ENCODE data around the gene SENP1. TPM values are rescaled to one million over a fixed set of nuclear protein-coding genes. Genes with fewer than 3 reads are reported as not detected.
"Not testable (repeated sequence)": the region's sequence is repeated elsewhere in the genome, so short reads cannot be mapped to it uniquely, and the experiment has no call there.

Gene SENP1
- total RNA-seq (2014; rRNA removed; shearing (Covaris generic)) = 18.8 and 19.2 TPM in 2 replicates
- 10.1 and 13.8 TPM in 2 replicates for polyA plus RNA-seq (2015; cell fraction: cytosol; rRNA removed)
- polyA plus RNA-seq (2015; cell fraction: nucleus; rRNA removed) = 18.2 and 26.9 TPM in 2 replicates

- DNase-seq (ENCODE audit: low read depth, low spot score) = peak; percentile 85
- in situ Hi-C loops (cut with HindIII; ENCODE audit: low pct_unique_long_range_greater_than_20kb, low sequenced_read_pairs) = no loop called here
Observed at GRCh38 chr12:48105867-48106680, at the start of gene SENP1. Gene SENP1 (minus strand): TSS chr12:48106079. CDS start chr12:48101472, 4,607 bp downstream.

GRCh38 chr12:48151103-48151771 lies 45.4 kb upstream of the SENP1 start:
- DNase-seq (ENCODE audit: low read depth, low spot score) = no peak
- in situ Hi-C loops (cut with HindIII; ENCODE audit: low pct_unique_long_range_greater_than_20kb, low sequenced_read_pairs) = no loop called here

- in situ Hi-C loops (cut with HindIII; ENCODE audit: low pct_unique_long_range_greater_than_20kb, low sequenced_read_pairs) = no loop called here
- no peak for DNase-seq (ENCODE audit: low read depth, low spot score)
Observed at GRCh38 chr12:48145981-48146380, 40.1 kb upstream of the SENP1 start.

- in situ Hi-C loops (cut with HindIII; ENCODE audit: low pct_unique_long_range_greater_than_20kb, low sequenced_read_pairs) = no loop called here
- no peak for DNase-seq (ENCODE audit: low read depth, low spot score)
Observed at GRCh38 chr12:48143898-48144297, 38.0 kb upstream of the SENP1 start.

- DNase-seq (ENCODE audit: low read depth, low spot score) = no peak
- in situ Hi-C loops (cut with HindIII; ENCODE audit: low pct_unique_long_range_greater_than_20kb, low sequenced_read_pairs) = no loop called here
Observed at GRCh38 chr12:48142818-48143674, 37.2 kb upstream of the SENP1 start.

GRCh38 chr12:48135027-48135426 lies 29.1 kb upstream of the SENP1 start:
- in situ Hi-C loops (cut with HindIII; ENCODE audit: low pct_unique_long_range_greater_than_20kb, low sequenced_read_pairs) = no loop called here
- DNase-seq (ENCODE audit: low read depth, low spot score) = no peak

GRCh38 chr12:48132826-48133225 lies 26.9 kb upstream of the SENP1 start:
- in situ Hi-C loops (cut with HindIII; ENCODE audit: low pct_unique_long_range_greater_than_20kb, low sequenced_read_pairs) = no loop called here
- DNase-seq (ENCODE audit: low read depth, low spot score) = no peak

- no peak for DNase-seq (ENCODE audit: low read depth, low spot score)
- in situ Hi-C loops (cut with HindIII; ENCODE audit: low pct_unique_long_range_greater_than_20kb, low sequenced_read_pairs) = no loop called here
Observed at GRCh38 chr12:48131517-48131916, 25.6 kb upstream of the SENP1 start.

GRCh38 chr12:48129376-48129775 lies 23.5 kb upstream of the SENP1 start:
- no peak for DNase-seq (ENCODE audit: low read depth, low spot score)
- in situ Hi-C loops (cut with HindIII; ENCODE audit: low pct_unique_long_range_greater_than_20kb, low sequenced_read_pairs) = no loop called here

GRCh38 chr12:48128800-48129199 lies 22.9 kb upstream of the SENP1 start:
- in situ Hi-C loops (cut with HindIII; ENCODE audit: low pct_unique_long_range_greater_than_20kb, low sequenced_read_pairs) = no loop called here

GRCh38 chr12:48126953-48127630 lies 21.2 kb upstream of the SENP1 start:
- in situ Hi-C loops (cut with HindIII; ENCODE audit: low pct_unique_long_range_greater_than_20kb, low sequenced_read_pairs) = no loop called here
- no peak for DNase-seq (ENCODE audit: low read depth, low spot score)

More at GRCh38 chr12:48128800-48129199, 22.9 kb upstream of the SENP1 start:
- DNase-seq (ENCODE audit: low read depth, low spot score) = no peak

GRCh38 chr12:48125985-48126384 lies 20.1 kb upstream of the SENP1 start:
- in situ Hi-C loops (cut with HindIII; ENCODE audit: low pct_unique_long_range_greater_than_20kb, low sequenced_read_pairs) = no loop called here
- no peak for DNase-seq (ENCODE audit: low read depth, low spot score)

GRCh38 chr12:48125542-48125941 lies 19.7 kb upstream of the SENP1 start:
- not testable (repeated sequence) for DNase-seq (ENCODE audit: low read depth, low spot score)

GRCh38 chr12:48123169-48123568 lies 17.3 kb upstream of the SENP1 start:
- in situ Hi-C loops (cut with HindIII; ENCODE audit: low pct_unique_long_range_greater_than_20kb, low sequenced_read_pairs) = no loop called here
- DNase-seq (ENCODE audit: low read depth, low spot score) = no peak

More at GRCh38 chr12:48125542-48125941, 19.7 kb upstream of the SENP1 start:
- in situ Hi-C loops (cut with HindIII; ENCODE audit: low pct_unique_long_range_greater_than_20kb, low sequenced_read_pairs) = not testable (repeated sequence)

GRCh38 chr12:48122065-48122834 lies 16.4 kb upstream of the SENP1 start:
- in situ Hi-C loops (cut with HindIII; ENCODE audit: low pct_unique_long_range_greater_than_20kb, low sequenced_read_pairs) = no loop called here
- DNase-seq (ENCODE audit: low read depth, low spot score) = no peak

GRCh38 chr12:48121522-48121921 lies 15.6 kb upstream of the SENP1 start:
- DNase-seq (ENCODE audit: low read depth, low spot score) = no peak
- in situ Hi-C loops (cut with HindIII; ENCODE audit: low pct_unique_long_range_greater_than_20kb, low sequenced_read_pairs) = no loop called here

- in situ Hi-C loops (cut with HindIII; ENCODE audit: low pct_unique_long_range_greater_than_20kb, low sequenced_read_pairs) = no loop called here
- no peak for DNase-seq (ENCODE audit: low read depth, low spot score)
Observed at GRCh38 chr12:48119834-48120195, 13.9 kb upstream of the SENP1 start.

Measured in SK-MEL-5 (cell line).